HL-60 (cell line): ENCODE measurements around the gene TPM1.

Source experiments
- CTCF ChIP-seq: IDR thresholded peaks from one replicate; pipeline ENCODE4 v1.5.1; 2011; ENCODE audit warnings: low read length, control low read depth, inconsistent platforms; ENCODE audit not compliant: insufficient read depth
- REST ChIP-seq: IDR thresholded peaks from 2 replicates; pipeline ENCODE4 v1.6.1; 2012; ENCODE audit warnings: low read depth; ENCODE audit not compliant: insufficient replicate concordance

GRCh38 chr15:62994439-62994838, 48.1 kb upstream of the TPM1 start:
- no peak for TF ChIP-seq CTCF
- no peak for TF ChIP-seq REST
